ENCODE results near the gene FST.

DNA sequence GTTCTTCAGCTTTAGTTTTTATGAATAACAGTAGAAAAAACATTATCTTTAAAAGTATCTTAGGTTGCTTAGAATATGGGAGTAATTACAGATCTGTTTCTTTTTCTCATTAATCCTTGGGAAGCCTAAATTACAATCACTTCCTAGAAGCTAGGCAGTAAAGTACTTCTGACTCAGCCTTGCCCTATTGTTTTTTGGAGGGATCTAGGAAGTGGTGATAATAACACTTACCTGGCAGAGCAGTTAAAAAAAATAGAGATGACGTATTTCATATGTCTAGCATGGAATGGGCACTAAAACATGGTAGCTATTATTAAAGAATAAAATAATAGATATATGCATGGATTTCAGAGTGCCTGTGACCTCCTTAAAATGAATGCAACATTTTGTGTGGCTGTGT, 8.2 kb upstream of the FST start:
- TF ChIP-seq CTCF (IDR thresholded peaks at IDR 0.05) (no peak), POLR2A (IDR thresholded peaks at IDR 0.05) (no peak)
